Activated naive CD4-positive, alpha-beta T cell treated with Interleukin-2 at 50 U/mL for 16 hours (primary cell): Measurements from ENCODE around the gene CROCC2.

Source experiments
- DNase-seq: peaks from one replicate; pipeline ENCODE4 v3.0.0-alpha.2; 2020

The CROCC2 gene

DNA sequence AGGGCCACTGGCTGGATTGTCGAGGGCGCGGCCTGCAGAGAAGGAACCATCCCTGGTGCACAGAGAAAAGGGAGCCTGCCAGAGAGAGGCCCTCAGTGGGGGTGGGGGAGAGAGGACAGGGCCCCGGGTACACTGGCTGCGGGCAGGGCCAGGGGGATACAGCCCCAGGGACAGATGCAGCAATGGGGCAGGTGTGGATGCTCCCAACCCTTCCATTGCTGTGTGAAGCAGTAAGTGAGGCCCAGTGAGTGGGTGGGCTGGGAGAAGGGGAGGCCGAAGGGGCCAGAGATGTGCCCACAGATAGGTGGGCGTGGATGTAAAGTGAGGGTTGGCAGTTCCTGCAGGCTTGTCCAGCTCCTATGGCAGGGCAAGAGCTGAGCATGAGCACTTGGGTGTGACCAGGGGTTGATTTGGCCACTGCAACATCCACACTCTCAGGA is 30.1 kb upstream of the CROCC2 start:
- DNase-seq, result no peak

DNA sequence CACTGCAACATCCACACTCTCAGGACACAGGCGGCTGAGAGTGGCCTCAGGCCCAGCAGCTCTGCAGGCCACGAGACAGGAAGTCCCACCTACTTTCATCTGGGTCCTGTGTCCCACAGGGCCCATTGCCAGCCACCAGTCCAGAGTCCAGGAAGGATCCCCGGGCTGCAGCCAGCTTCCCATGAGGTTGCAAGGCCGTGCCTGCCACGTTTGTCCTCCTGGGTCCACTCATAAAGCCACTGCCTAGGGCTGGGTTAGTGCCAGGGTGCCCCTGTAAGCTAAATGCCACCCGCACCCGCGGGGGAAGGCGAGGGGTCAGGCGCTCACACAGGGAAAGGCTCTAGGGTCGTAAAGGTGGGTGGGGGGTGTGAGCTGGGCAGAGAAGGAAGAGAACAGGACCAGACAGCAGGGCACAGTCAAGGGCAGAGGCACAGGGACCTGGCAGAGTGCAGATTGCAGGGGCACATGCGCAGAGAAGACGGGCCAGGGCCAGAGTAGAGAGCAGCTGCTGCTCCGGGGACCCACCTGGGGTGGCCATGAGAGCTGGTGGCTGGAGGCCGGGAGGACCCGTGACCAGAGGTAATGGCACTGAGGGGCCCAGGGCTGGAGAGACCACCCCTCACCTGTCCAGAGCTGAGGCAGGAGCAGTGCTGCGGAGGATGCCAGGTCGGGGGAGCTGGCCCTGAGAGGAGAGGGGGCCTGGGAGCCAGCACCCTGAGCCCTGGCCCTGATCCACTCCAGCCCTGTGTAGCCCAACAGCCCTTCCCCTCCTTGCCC is 29.5 kb upstream of the CROCC2 start:
- no peak for DNase-seq

GRCh38 chr2:240877460-240878340 is 28.4 kb upstream of the CROCC2 start:
- DNase-seq, result no peak

GRCh38 chr2:240878341-240878936 is 27.7 kb upstream of the CROCC2 start:
- no peak for DNase-seq

- no peak for DNase-seq
Measured at GRCh38 chr2:240879105-240879504, 27.0 kb upstream of the CROCC2 start.

DNA sequence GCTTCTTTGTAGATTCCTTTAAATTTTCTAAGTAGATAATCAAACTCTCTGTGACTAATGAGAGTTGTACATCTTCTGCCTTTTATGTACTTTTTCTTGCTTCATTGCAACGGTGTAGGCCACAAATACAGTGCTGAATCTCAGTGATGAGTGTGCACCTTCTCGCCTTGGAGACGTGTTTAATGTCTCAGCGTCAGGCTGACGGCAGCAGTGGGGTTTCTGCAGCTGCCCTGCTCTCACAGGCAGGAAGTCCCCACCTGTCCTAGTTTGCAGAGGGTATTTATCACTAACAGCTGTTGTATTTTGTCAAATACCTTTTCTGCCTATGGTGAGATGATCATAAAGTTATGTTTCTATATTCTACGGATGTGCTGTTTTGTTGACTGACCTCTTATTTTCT is 24.2 kb upstream of the CROCC2 start:
- no peak for DNase-seq

- DNase-seq, result no peak
Measured at GRCh38 chr2:240884221-240884620, 21.9 kb upstream of the CROCC2 start.

DNA sequence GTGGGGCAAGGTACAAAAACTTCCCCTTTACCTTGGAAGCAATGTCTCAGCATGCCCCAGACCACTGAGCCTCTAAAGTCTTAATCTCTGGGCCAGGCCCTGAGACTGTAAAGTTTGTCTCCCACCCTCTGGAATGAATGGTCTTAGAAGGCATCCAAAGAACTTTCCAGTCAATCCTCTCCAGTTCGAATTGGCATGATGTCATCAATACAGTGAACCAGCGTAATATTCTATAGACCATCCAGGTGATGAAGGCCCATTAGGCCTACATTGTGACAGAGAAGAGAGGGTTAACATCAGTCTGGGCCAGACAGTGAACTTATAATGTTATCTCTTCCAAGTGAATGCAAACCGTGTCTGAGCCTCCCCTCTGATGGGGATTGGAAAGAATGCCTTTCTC is 21.4 kb upstream of the CROCC2 start:
- no peak for DNase-seq

GRCh38 chr2:240885566-240885965 is 20.6 kb upstream of the CROCC2 start:
- DNase-seq, result no peak

DNA sequence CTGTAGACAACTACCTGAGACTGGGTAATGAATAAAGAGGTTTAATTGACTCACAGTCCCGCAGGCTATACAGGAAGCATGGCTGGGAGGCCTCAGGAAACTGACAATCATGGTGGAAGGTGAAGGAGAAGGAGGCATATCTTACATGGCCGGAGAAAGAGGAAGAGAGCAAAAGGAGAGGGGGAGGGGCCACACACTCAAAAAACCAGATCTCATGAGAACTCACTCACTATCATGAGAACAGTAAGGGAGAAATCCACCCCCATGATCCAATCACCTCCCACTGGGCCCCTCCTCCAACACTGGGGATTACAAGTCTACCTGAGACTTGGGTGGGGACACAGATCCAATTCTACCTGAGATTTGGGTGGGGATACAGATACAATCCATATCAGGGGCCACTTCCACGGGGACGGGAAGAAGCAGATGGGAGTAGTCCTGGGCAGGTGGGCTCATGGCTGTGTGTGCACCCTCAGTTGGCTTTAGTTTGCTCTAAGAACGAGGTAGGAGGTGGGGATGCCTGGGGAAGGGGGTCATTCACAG is 20.0 kb upstream of the CROCC2 start:
- DNase-seq, result no peak

DNA sequence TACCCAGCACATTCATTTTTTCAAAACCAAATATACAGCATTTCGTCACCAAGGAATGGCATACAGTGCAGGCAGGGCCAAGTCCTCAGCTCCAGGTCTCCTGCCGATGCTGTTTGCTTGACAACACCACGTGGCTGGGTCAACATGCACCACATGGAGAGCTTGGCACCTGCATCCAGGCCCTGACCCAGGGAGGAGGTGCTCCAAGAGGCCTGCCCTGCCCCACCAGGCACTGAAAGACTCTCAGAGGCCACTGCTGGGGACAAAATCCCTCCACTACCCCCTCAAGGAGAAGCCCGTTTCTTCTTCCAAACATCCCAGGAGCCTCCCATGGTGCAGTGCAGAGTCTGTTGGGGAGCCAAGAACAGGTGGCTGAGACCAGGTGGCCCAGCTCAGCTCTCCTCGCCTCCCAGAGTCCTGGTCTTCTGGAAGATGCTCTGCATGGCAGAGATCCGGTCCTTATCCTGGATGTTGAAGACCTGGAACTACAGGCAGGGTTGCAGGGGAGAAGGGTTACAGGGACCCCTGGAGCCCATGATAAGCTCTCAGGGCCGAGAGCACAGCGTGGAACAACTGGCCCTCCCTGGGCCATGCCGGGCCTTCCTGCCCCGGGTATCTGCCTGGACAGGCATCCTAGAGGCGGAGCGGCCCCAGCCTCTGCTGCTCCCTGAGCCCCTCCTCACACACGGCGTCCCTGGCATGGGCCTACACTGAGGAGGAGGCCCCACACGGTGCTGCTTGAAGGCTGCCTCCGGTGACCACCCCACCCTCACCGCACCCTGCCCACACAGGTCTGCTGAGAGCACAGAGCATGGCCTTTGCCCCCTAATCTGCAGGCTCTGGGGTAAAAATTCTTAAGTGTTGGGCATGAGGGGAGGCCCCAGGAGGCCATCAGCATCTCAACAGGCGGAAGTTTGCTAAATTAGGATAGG is 19.2 kb upstream of the CROCC2 start:
- DNase-seq, result no peak

- DNase-seq, result no peak
Measured at GRCh38 chr2:240887631-240888030, 18.5 kb upstream of the CROCC2 start.

DNA sequence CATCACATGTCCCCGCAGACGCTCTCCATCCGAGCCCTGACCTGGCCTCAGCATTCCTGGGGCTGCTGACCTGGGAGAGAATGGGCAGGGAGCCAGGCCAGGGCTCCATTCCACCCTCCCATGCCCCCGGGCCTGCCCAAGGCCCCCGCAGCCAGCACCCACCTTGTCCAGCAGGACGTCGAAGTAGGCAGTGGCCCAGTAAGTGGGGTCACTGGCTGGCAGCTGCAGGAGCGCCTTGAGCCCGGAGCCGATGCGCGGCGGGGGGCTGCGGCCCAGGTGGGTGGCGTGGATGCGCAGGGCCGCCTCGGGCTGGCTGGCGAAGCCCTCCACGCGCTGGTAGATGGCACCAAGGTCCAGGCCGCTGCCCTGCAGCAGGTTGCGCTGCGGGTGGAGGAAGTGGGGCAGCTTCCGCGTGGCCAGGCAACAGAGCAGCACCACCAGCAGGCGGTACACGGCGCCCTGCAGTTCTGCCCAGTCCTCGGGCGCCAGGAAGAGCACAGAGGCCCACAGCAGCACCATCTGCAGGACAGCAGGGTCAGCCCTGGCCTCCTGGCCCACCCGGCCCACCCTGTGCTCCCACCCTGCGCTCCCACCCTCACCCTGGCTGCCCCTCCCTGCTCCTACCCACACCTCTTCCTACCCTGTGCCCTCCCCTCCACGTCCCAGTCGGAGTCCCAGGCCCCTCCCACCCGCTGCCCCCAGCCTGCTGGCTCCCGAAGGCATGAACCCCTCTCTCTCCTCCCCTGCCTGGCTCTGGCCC is 17.8 kb upstream of the CROCC2 start:
- DNase-seq, result no peak

DNA sequence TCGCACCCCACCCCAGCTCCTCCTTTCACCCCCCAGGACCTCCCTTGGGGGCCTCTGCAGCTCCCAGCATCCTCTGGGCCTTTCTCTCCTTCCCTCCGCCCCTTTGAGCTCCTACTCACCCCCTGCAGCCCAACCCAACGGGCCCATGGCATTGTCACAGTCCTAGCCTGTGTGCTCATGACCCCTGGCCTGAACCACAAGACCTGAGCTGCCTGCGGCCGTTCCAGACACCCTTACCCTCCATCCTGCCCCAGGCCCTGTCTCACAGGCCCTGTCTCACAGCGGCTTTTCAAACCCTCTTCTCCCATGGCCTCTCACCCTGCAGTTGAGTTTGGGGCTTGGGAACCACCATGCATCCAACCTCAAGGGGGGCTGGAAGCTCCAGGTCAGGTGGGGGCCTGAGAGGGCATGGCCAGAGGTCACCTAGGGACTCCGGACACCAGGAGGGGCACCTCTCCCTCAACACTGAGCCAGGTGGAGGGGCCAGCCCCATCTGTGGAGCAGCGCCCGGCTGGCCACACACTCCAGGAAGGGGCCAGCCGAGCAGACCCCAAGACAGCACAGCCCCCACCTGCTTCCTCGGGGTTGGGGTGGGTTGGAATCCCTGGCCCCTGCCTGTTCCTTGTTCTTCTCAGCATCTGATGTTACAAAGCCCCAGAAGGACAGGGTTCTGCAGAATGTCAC is 17.1 kb upstream of the CROCC2 start:
- no peak for DNase-seq

DNA sequence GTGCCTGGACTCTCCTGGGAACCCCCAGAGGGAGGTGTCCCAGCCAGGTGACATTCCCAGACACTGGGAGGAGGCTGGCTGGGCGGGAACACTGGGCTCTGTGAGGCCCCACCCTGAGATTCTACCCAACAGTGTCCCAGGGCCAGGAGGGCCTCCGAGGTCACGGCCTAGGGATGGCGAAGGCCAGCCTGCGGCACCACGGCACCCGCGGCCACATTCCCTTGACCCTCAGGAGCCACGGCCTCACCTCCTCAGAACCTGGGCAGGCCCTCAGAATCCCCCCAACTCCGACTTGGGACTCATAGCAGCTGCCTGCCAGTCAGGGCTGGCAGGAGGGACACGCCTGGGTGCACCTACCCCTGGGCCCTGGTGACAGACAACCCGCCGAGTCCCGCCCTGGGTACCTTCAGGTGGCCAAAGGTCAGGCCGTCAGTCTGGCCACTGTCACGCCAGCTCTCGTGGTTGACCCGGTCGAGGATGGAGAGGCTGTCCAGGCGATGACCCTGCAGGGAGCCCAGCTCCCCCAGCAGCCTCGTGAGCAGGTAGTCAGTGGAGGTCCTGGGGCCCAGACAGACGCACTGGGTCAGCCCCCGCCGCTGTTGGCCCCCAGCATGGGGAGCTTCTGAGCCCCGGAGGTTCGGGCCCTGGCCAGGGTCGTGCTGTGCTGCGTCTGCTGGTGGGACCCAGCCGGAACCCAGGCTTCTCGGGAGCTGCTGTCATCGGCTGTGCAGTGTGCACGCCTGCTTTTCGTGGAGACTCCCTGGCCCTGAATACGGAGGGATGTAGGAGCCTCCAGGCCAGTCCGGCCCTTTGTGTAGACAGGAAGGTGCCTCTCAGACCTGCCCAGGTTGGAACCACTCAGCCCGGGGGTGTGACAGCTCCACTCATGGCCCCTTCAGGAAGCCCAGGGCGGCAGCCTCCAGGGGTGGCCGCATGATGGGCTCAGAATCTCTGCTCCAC is 16.3 kb upstream of the CROCC2 start:
- no peak for DNase-seq

GRCh38 chr2:240890691-240891090 is 15.4 kb upstream of the CROCC2 start:
- DNase-seq, result no peak

GRCh38 chr2:240891492-240892340 is 14.4 kb upstream of the CROCC2 start:
- DNase-seq, result no peak

DNA sequence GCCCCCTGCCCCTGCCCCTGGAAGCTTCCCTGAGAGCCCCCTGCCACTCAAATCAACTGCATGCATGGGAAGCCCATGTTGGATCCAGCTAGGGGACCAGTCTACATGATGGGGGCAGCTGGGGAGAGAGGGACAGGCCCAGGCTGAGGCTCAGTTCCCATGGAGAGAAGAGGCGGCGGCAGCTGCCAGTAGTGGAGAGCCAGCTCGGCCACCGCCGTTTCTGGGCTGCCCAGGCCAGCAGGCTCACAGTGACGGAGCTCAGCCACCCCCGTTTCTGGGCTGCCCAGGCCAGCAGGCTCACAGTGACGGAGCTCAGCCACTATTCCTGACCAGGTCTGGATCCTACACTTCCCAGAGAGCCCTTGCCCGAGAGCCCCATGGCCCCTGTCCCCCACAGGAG is 13.8 kb upstream of the CROCC2 start:
- no peak for DNase-seq

GRCh38 chr2:240892925-240893324 is 13.2 kb upstream of the CROCC2 start:
- DNase-seq, result no peak
